ENCODE data around the gene SCFD2.

Gene SCFD2

DNA sequence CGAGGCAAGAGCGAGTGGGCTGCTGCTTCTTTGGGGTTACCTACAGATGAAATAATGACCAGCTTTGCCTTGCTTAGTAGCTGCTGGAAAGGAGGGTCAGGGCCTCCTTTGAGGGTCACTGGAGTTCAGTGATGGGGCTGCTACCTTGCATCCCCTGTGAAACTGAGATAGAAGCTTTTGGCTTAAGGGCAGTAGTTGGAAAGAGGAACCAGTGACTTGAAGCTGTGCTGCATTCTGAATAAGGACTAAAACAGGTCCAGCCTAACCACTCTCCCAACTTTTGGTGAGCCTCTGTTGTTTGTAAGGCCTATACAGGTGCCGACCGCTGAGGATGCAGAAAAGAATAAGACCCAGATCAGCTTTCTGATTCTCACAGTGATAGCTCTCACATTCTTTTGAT, 462.6 kb downstream of the SCFD2 start:
- in situ Hi-C loops (cut with MboI; ENCODE audit: low pct_unique_long_range_greater_than_20kb, low sequenced_read_pairs): no loop called here
- DNase-seq: no peak

DNA sequence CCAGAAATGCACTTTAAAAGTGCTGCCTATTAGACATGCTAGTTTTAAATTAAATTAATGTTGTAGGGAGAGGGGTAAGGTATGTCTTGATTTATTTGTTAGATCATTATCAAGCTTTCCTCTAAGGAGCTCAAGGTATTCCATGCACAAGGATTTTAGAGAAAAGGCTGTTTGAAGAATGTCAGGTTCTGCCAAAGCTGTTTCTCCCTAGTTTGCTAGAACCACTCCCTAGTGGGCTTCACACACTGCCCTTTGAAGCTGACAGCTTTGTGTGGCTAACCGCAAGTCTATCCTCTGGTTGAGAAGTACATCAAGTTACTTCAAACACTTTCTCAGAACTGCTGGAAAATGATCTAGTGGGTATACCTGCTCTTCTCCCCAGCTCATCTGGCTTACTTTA, 471.4 kb downstream of the SCFD2 start:
- in situ Hi-C loops (cut with MboI; ENCODE audit: low pct_unique_long_range_greater_than_20kb, low sequenced_read_pairs): no loop called here
- no peak for DNase-seq

GRCh38 chr4:52892880-52893279, 473.0 kb downstream of the SCFD2 start:
- no peak for DNase-seq
- in situ Hi-C loops (cut with MboI; ENCODE audit: low pct_unique_long_range_greater_than_20kb, low sequenced_read_pairs): no loop called here

DNA sequence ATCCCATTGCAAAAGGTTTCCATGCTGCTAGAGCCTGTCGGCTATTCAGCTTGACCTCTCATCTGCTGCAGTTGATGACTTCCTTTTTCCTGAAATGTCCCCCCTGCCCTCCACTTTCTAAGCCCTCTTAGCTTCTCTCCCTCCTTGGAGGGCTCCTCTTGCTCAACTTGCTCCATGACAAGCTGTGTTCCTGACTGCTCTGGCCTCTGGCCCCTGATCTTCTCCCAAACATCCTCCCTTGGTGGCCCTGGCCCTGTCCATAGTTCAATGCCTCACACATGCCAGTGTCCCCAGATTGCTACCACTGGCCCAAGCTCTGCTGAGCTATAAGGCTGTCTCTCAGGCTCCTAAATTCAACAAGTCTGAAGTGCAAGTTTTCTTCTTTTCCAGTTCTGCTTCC, 474.1 kb downstream of the SCFD2 start:
- in situ Hi-C loops (cut with MboI; ENCODE audit: low pct_unique_long_range_greater_than_20kb, low sequenced_read_pairs): no loop called here

GRCh38 chr4:52890521-52890791, 475.4 kb downstream of the SCFD2 start:
- in situ Hi-C loops (cut with MboI; ENCODE audit: low pct_unique_long_range_greater_than_20kb, low sequenced_read_pairs): no loop called here
- DNase-seq: no peak

More for the DNA sequence above, 474.1 kb downstream of the SCFD2 start:
- no peak for DNase-seq

DNA sequence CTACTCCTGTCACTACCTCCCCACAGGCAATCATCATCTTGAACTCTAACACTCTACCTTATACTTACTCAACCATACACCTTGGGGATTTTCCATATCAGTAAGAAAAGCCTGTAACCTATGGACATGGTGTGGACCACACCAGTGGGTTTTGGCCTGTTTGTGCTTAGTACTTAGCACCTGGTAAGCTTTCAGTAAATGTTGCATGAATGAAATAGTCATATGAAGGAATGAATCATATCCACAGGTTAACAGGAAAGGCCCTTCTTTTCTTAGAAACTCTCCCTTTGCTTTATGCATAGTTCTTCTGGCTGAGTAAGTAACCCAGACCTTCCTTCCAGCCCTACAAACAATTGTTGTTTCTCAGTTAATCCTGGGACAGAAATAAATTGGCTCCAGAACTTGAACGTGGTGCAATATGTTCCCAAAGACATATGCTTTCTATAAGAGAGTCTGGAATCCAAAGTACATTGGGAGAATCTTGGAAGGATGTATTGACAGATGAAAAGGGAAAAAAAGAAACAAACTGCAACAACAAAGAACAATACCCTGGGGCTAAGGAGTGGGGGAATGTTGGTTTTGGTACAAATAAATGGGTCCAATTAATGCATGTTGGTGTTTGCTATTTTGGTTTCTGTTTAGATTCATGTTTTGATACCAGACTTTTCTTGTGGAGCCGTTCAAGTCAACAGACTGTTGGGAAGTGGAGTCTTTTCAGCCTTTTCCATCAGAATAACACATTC, 475.9 kb downstream of the SCFD2 start:
- in situ Hi-C loops (cut with MboI; ENCODE audit: low pct_unique_long_range_greater_than_20kb, low sequenced_read_pairs): no loop called here
- no peak for DNase-seq

DNA sequence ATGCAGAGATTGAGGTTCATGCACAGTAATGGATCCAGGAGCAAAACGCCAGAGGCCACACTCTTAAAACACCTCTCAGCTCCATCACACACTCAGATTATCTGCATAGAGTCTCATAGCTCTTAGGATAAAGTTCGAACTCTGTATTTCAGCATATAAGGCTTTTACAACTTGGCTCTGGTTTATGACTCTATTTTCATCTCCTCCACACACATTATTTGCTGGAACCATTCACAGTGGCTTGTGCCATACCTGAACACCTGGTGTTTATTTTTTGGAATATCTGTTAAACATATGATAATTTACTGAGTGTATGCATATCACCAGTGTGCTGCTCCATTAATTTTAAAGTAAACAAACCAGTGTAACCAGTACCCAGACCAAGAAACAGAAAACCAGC, 476.5 kb downstream of the SCFD2 start:
- in situ Hi-C loops (cut with MboI; ENCODE audit: low pct_unique_long_range_greater_than_20kb, low sequenced_read_pairs): no loop called here
- no peak for DNase-seq

DNA sequence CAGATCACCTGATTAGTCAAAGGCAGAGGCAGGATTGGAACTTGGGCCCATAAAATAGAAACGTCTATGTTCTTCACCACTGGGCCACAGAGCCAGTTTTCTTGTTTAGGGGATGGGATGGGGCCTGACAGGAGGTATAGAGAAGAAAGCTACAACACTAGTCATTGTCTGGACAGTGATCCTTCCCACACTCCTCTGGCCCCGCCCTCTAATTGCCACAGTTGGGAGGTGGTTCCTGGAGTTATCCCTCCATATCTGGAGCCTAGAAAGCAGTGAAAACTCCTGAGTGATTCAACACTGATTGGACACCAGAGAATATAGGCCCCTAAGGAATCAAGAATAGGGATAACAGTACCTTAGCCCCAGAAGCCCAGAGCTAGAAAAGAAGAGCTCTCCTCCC, 480.9 kb downstream of the SCFD2 start:
- in situ Hi-C loops (cut with MboI; ENCODE audit: low pct_unique_long_range_greater_than_20kb, low sequenced_read_pairs): no loop called here
- DNase-seq: no peak

DNA sequence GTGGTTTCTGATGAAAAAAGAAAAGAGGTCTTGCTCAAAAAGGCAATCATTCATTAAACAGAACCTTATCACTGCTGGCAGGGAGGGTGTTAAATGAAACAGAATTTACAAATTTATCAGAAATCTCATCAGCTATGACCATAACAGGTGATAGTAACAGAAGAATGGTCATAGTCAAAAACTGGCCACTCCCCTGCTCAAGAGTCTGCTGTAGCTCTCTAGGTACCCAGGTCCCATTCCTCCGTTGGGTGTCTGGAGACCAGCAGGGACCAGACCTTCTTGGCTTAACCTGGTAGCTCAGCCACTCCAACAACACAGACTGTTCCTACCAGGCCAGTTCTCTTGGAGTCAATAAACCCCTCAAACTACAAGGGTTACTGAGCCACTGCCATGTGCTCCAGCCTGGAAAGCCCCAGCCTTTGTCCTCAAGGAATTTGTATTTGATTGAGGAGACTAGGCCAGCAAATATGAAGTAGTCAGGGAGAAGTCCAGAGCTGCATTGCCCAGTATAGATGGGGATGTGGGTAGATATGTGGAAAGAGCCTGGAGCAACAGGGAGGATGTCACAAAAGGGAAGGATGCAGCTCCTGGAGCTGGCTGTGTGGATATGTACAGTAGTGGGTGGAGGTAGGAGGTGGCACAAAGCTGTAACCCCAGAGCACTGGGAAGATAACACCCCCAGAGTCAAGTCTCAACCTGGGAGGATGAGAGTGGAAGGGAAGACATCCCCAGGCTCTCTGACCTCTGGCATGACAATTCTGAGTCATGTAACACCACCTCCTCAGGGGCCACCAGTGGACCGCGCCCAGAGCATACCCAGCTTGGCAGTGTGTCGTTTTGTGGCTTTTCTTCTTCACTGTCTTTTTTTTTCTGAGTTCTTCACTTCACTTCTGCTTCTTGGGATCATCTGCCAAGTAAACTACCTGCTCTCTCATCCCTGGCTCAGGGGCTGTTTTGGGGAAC, 481.9 kb downstream of the SCFD2 start:
- DNase-seq: no peak

GRCh38 chr4:52883183-52883621, 482.7 kb downstream of the SCFD2 start:
- no peak for DNase-seq
- in situ Hi-C loops (cut with MboI; ENCODE audit: low pct_unique_long_range_greater_than_20kb, low sequenced_read_pairs): no loop called here

More for the DNA sequence above, 481.9 kb downstream of the SCFD2 start:
- in situ Hi-C loops (cut with MboI; ENCODE audit: low pct_unique_long_range_greater_than_20kb, low sequenced_read_pairs): no loop called here

DNA sequence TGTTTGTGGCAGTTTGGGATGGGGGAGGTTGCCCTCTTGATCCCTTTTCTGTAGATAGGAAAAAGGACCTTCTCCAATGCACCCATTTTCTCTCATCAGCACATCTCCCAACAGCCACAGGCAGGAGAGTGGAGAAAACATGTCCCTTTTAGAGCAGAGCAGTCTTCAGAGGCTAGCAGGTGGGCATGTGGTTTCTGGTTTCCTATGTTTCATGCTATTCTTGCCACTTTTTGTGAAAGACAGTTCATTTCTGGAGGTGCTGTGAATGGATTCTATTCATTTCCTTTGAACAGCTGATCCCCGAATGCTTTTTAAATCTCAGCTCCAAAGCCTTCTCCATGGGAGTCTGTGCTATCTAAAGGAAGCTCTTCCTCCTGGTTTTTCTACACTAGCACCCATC, 484.9 kb downstream of the SCFD2 start:
- in situ Hi-C loops (cut with MboI; ENCODE audit: low pct_unique_long_range_greater_than_20kb, low sequenced_read_pairs): no loop called here
- DNase-seq: no peak

DNA sequence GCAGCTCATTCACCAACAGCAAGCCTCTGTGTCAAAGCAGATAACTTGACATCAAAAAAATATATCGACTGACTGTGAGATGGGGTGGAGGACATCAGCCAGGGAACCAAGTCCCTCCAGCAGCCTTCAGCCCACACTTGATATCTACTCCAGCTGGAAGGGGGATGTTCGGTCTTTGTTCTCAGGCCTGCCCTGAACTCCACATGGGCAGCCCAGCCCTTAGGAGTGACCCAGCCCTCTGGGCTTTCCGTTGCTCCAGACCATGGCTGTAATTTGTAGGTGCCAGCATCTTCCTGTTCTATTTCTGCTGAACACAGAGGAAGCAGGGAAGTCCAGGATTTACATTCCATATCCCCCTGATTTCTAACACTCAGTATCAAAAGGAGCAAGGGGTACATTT, 486.4 kb downstream of the SCFD2 start:
- DNase-seq: no peak
- in situ Hi-C loops (cut with MboI; ENCODE audit: low pct_unique_long_range_greater_than_20kb, low sequenced_read_pairs): no loop called here

DNA sequence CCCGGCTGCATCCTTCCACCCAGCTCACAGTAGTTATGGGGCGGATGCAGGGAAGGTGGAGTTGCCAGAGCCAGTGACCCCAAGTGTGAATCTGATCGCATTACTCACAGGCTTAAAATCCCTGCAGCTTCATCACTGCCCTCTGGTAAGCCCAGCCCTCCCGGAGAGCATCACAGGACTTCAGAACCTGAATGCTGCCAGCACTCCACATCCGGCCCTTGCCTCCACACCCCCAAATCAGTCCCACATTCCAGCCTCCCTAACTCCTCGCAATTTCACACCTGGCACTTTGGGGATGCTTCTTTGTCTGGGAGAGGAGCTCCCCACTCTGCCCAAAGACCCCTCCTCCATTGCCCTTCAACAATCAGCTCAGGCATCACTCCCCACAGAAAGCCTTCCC, 488.2 kb downstream of the SCFD2 start:
- no peak for DNase-seq
- in situ Hi-C loops (cut with MboI; ENCODE audit: low pct_unique_long_range_greater_than_20kb, low sequenced_read_pairs): no loop called here

DNA sequence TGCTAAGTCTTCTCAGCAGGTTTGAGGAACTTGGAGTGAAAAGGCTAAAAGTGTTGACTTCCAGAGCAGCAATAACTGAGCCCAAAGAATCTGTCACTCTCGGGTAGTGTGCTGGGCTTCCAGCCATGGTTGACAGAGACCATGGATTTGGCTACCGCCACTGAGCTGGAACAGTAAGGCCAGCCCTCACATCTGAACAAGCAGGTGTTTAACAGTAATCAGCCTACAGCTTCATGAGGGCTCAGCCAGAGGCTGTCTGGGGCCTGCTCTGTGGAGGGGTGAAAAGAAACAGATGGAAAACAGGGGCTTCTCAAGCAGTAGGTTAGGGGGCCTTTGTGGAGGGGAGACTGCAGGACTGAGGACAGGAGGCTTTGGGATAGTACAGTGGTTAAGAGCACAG, 488.8 kb downstream of the SCFD2 start:
- DNase-seq: no peak
- in situ Hi-C loops (cut with MboI; ENCODE audit: low pct_unique_long_range_greater_than_20kb, low sequenced_read_pairs): no loop called here

DNA sequence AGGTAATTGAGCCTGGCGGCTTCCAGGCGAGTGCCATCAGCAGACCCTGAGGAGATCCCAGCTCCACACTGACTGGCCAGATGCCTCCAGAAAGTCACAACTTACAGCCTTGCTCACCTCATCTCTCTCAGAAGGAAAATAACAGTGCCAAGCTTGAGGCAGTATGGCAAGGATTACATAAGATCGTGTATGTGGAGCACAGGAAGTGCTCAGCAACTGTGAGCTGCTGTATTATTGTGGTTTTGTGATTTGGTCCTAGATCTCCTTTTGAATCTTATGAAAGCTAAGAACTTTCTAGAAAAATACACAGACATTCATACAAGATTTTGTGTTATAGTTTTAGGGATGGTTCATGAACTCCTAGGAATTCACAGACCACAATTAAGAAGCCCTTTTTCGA, 489.8 kb downstream of the SCFD2 start:
- in situ Hi-C loops (cut with MboI; ENCODE audit: low pct_unique_long_range_greater_than_20kb, low sequenced_read_pairs): no loop called here
- no peak for DNase-seq

GRCh38 chr4:52874948-52875347, 490.9 kb downstream of the SCFD2 start:
- in situ Hi-C loops (cut with MboI; ENCODE audit: low pct_unique_long_range_greater_than_20kb, low sequenced_read_pairs): no loop called here
- no peak for DNase-seq

DNA sequence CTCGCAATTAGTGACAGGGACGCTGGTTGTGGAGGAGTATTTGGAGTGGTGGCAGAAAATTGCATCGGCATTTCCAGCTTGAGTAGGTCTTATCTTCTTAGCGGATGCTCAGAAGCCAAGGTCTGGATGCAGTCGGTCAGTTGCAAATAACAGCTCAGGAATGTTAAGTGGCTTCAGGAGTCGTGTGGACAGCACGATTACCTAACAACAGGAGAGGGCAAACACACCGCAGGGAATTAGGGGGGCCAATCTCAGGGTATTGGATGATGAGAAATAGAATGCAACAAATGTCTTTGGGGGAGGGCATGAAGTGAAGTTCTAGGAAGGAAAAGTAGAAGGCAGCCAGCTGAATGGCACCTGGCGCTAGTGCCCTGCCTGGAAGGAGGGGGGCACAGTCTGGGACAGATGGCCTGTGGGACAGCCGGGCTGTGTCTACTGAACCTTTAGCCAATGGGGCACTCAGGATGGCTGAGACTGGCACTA, 492.0 kb downstream of the SCFD2 start:
- DNase-seq: no peak
- in situ Hi-C loops (cut with MboI; ENCODE audit: low pct_unique_long_range_greater_than_20kb, low sequenced_read_pairs): no loop called here

DNA sequence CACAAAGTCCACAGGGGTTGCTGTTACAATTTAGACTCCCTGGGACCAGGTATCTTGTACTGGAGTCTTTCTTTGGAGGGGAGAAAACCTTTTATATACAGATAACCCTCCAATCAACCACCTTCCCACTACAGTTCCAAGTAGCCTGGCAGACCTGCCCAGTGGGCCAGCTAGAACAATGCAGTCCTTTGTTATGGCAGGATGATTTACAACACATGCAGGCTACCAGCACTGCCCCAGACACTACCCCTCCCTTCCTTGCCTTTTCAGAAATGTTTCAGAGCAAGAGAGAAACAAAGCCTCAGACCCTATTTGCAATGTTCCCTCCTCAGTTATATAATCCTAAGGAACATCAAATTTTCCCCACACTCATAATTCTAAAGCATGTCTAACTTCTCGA, 492.7 kb downstream of the SCFD2 start:
- in situ Hi-C loops (cut with MboI; ENCODE audit: low pct_unique_long_range_greater_than_20kb, low sequenced_read_pairs): no loop called here
- DNase-seq: no peak

GRCh38 chr4:52870225-52870624, 495.6 kb downstream of the SCFD2 start:
- in situ Hi-C loops (cut with MboI; ENCODE audit: low pct_unique_long_range_greater_than_20kb, low sequenced_read_pairs): no loop called here

DNA sequence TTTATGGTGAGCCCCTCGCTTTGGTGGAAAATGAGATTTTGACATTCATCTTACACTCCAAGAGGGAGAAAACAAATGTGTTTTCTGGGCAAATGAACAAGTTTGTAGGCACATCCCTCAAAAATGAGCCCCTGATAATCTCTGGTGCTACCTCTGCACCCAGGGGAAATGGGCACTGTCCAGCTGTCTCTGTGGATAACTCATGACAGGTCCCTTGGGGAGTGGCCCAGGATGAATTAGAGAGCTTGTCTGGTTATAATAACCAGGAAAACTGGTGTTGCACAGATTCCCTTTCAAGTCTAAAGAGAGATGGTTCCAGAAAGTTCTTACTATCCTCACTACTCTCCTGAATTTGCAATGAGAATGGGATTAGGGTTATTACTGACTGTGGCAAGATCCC, 496.2 kb downstream of the SCFD2 start:
- DNase-seq: no peak

More at GRCh38 chr4:52870225-52870624, 495.6 kb downstream of the SCFD2 start:
- no peak for DNase-seq

More for the DNA sequence above, 496.2 kb downstream of the SCFD2 start:
- in situ Hi-C loops (cut with MboI; ENCODE audit: low pct_unique_long_range_greater_than_20kb, low sequenced_read_pairs): no loop called here

Data from KBM-7 (cell line).